ENCODE measurements around the gene TMEM39B. TPM values are rescaled to one million over a fixed set of nuclear protein-coding genes. Genes with fewer than 3 reads are reported as not detected.

TMEM39B gene
- total and polyA plus RNA-seq, 10 donors, result 6.4 to 18.6 (median 12.0) TPM

GRCh38 chr1:32048440-32048839, 24.3 kb upstream of the TMEM39B start:
- no peak for TF ChIP-seq POLR2A (IDR thresholded peaks at IDR 0.05)
- no peak for TF ChIP-seq POLR2AphosphoS5 (IDR thresholded peaks at IDR 0.05)
- no peak for TF ChIP-seq CTCF (IDR thresholded peaks at IDR 0.05 in 8 of 11, conservative IDR thresholded peaks at IDR 0.05 in 3 of 11)
- Histone ChIP-seq H3K4me3 (no peak overlapping the region), H3K27me3 (replicated peaks in 1 of 7) (no peaks in the 10 kb centered on the region), H3K36me3 (peaks cover 0 to 66% (median 19%) of the 10 kb centered on the region in 6 donors), H3K27ac (no peak overlapping the region), H3K4me1 (peaks cover 0 to 15% (median 0%) of the 10 kb centered on the region in 6 donors), H3K9me3 (no peaks in the 10 kb centered on the region)
- intact Hi-C loops (cut with DNase I; ENCODE audit: low total_unique reads), result no loop called here
- DNase-seq, result no peak
- WGBS, 5 donors, result 82 to 92% (median 89%) methylated on average over 2 of the region's 2 CpGs

- no peaks in the 10 kb centered on the region for H3K27me3 ChIP-seq (replicated peaks in 1 of 7)
- H3K4me3 ChIP-seq, result no peak overlapping the region
- H3K4me1 ChIP-seq, result no peaks in the 10 kb centered on the region
- DNase-seq, result no peak
- 89 to 100% (median 98%) methylated on average over 1 of the region's 1 CpG for WGBS, 5 donors
- TF ChIP-seq POLR2AphosphoS5 (IDR thresholded peaks at IDR 0.05), result no peak
- TF ChIP-seq CTCF (IDR thresholded peaks at IDR 0.05 in 8 of 11, conservative IDR thresholded peaks at IDR 0.05 in 3 of 11), result no peak
- TF ChIP-seq POLR2A (IDR thresholded peaks at IDR 0.05), result no peak
- intact Hi-C loops (cut with DNase I; ENCODE audit: low total_unique reads), result no loop called here
- H3K27ac ChIP-seq, result no peak overlapping the region
- peaks cover 0 to 67% (median 30%) of the 10 kb centered on the region in 6 donors for H3K36me3 ChIP-seq
- H3K9me3 ChIP-seq, result no peaks in the 10 kb centered on the region
Measured at GRCh38 chr1:32051706-32052105, 21.0 kb upstream of the TMEM39B start.

- Histone ChIP-seq H3K27ac (no peak overlapping the region), H3K4me1 (no peaks in the 10 kb centered on the region), H3K4me3 (no peak overlapping the region), H3K27me3 (replicated peaks in 1 of 7) (no peaks in the 10 kb centered on the region), H3K9me3 (no peaks in the 10 kb centered on the region), H3K36me3 (peaks cover 0 to 74% (median 26%) of the 10 kb centered on the region in 6 donors)
- intact Hi-C loops (cut with DNase I; ENCODE audit: low total_unique reads), result no loop called here
- TF ChIP-seq POLR2AphosphoS5 (IDR thresholded peaks at IDR 0.05) (no peak), POLR2A (IDR thresholded peaks at IDR 0.05) (no peak), CTCF (IDR thresholded peaks at IDR 0.05 in 8 of 11, conservative IDR thresholded peaks at IDR 0.05 in 3 of 11) (no peak)
- no peak for DNase-seq
- 89 to 94% (median 94%) methylated on average over 4 of the region's 4 CpGs for WGBS, 5 donors
Measured at GRCh38 chr1:32052887-32053286, 19.9 kb upstream of the TMEM39B start.

- DNase-seq, result no peak
Measured at GRCh38 chr1:32055416-32055815, 17.3 kb upstream of the TMEM39B start.

More at GRCh38 chr1:32055416-32055815, 17.3 kb upstream of the TMEM39B start:
- WGBS, 5 donors, result 70 to 86% (median 80%) methylated on average over 4 to 5 of the region's 5 CpGs
- H3K36me3 ChIP-seq, result peaks cover 0 to 93% (median 46%) of the 10 kb centered on the region in 6 donors
- no peaks in the 10 kb centered on the region for H3K9me3 ChIP-seq
- H3K4me3 ChIP-seq, result no peak overlapping the region
- no peak for TF ChIP-seq CTCF (IDR thresholded peaks at IDR 0.05 in 8 of 11, conservative IDR thresholded peaks at IDR 0.05 in 3 of 11)
- no peak for TF ChIP-seq POLR2A (IDR thresholded peaks at IDR 0.05)
- TF ChIP-seq POLR2AphosphoS5 (IDR thresholded peaks at IDR 0.05), result no peak
- no peaks in the 10 kb centered on the region for H3K27me3 ChIP-seq (replicated peaks in 1 of 7)
- intact Hi-C loops (cut with DNase I; ENCODE audit: low total_unique reads), result no loop called here
- no peak overlapping the region for H3K27ac ChIP-seq
- no peaks in the 10 kb centered on the region for H3K4me1 ChIP-seq

All from spleen (tissue), 11 donors.